ENCODE measurements around the gene SERP2.

Gene SERP2

GRCh38 chr13:44352671-44353070 is 21.0 kb upstream of the SERP2 start:
- no peak for DNase-seq (ENCODE audit: extremely low spot score)
- TF ChIP-seq, protein P1, sequence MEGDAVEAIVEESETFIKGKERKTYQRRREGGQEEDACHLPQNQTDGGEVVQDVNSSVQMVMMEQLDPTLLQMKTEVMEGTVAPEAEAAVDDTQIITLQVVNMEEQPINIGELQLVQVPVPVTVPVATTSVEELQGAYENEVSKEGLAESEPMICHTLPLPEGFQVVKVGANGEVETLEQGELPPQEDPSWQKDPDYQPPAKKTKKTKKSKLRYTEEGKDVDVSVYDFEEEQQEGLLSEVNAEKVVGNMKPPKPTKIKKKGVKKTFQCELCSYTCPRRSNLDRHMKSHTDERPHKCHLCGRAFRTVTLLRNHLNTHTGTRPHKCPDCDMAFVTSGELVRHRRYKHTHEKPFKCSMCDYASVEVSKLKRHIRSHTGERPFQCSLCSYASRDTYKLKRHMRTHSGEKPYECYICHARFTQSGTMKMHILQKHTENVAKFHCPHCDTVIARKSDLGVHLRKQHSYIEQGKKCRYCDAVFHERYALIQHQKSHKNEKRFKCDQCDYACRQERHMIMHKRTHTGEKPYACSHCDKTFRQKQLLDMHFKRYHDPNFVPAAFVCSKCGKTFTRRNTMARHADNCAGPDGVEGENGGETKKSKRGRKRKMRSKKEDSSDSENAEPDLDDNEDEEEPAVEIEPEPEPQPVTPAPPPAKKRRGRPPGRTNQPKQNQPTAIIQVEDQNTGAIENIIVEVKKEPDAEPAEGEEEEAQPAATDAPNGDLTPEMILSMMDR (IDR thresholded peaks at IDR 0.05; ENCODE audit: control extremely low read depth, extremely low read depth, low read depth, missing control alignments): no peak
- CTCF ChIA-PET: interaction anchor here (0.8 to 1.1 kb wide), 2 partner anchors 13 to 31 kb away, joined by 3 read pairs; no protein-coding TSS in a partner anchor
- POLR2A ChIA-PET: no interaction called here

DNA sequence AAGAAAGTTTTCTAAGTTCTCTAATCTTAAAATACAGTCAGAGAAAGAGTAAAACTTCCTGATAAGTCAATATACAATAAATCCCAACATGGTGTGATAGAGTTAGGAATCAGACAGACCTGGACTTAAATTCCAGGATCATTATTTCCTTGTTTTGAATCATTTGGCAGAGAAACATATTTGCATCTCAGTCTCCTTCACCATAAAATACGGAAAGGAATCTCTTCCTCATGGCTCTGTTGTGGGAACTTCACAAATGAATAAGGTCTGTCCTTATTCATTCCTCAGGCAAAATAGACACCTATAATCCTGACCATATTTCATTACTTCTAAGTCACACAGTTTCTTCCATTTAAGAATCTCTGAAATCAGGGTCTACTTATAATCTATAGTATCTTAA is 19.3 kb upstream of the SERP2 start:
- CTCF ChIA-PET: interaction anchor here (1.0 kb wide), 1 partner anchor 20 kb away, joined by 3 read pairs; no protein-coding TSS in a partner anchor

DNA sequence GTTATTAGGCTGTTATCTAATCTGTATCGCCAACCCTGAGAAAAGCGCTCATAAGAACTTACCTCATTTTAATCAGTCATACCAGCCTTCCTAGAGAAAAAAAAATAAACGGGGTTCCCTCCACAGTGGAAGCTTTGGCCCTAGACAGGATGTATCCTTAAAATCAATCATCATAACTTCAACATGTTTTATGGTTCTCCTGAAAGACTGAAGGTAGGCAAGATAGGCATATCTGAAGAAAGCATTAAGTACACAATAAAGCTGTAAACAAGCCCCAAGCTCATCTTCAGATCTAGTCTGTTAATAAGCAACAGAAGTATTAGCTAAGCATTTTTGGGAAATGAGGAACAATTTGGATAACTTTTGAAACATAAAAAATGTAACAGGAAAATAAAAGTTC is 18.7 kb upstream of the SERP2 start:
- ChIA-PET CTCF (interaction anchor here (1.0 kb wide), 1 partner anchor 21 kb away, joined by 3 read pairs; no protein-coding TSS in a partner anchor), POLR2A (no interaction called here)
- no peak for DNase-seq (ENCODE audit: extremely low spot score)
- TF ChIP-seq, protein P1 (IDR thresholded peaks at IDR 0.05; ENCODE audit: control extremely low read depth, extremely low read depth, low read depth, missing control alignments): no peak

More for the DNA sequence above, 19.3 kb upstream of the SERP2 start:
- DNase-seq (ENCODE audit: extremely low spot score): no peak
- TF ChIP-seq, protein P1 (IDR thresholded peaks at IDR 0.05; ENCODE audit: control extremely low read depth, extremely low read depth, low read depth, missing control alignments): no peak
- POLR2A ChIA-PET: no interaction called here

GRCh38 chr13:44355621-44356020 is 18.0 kb upstream of the SERP2 start:
- POLR2A ChIA-PET: no interaction called here
- CTCF ChIA-PET: no interaction called here
- TF ChIP-seq, protein P1 (IDR thresholded peaks at IDR 0.05; ENCODE audit: control extremely low read depth, extremely low read depth, low read depth, missing control alignments): no peak
- DNase-seq (ENCODE audit: extremely low spot score): no peak

GRCh38 chr13:44359983-44360375 is 13.6 kb upstream of the SERP2 start:
- no peak for DNase-seq (ENCODE audit: extremely low spot score)
- ChIA-PET POLR2A (no interaction called here), CTCF (no interaction called here)
- TF ChIP-seq, protein P1 (IDR thresholded peaks at IDR 0.05; ENCODE audit: control extremely low read depth, extremely low read depth, low read depth, missing control alignments): no peak

GRCh38 chr13:44362394-44363040 is 11.1 kb upstream of the SERP2 start:
- DNase-seq (ENCODE audit: extremely low spot score): no peak
- ChIA-PET POLR2A (no interaction called here), CTCF (no interaction called here)
- TF ChIP-seq, protein P1 (IDR thresholded peaks at IDR 0.05; ENCODE audit: control extremely low read depth, extremely low read depth, low read depth, missing control alignments): no peak

Measured in GM10248 (cell line).